Fibroblast of pulmonary artery (primary cell): ENCODE measurements around the gene DHX9.

Experiments
- DNase-seq: peaks from one replicate; pipeline ENCODE4 v3.0.0-alpha.2; 2010; ENCODE audit warnings: low read depth
- H3K4me3 ChIP-seq: replicated peaks from 2 replicates; pipeline ENCODE4 v1.5.1; 2011; ENCODE audit warnings: low read depth, mild to moderate bottlenecking, control low read depth, low read length, moderate library complexity
- CTCF ChIP-seq: IDR thresholded peaks from 2 replicates; pipeline ENCODE4 v1.5.1; 2011; ENCODE audit warnings: mild to moderate bottlenecking, control low read depth, low read length, inconsistent platforms; ENCODE audit errors: missing control alignments

Gene DHX9

GRCh38 chr1:182802006-182802803 lies 36.9 kb upstream of the DHX9 start:
- TF ChIP-seq CTCF: no peak
- H3K4me3 ChIP-seq: no peak overlapping the region
- DNase-seq: no peak

GRCh38 chr1:182803846-182804245 lies 35.3 kb upstream of the DHX9 start:
- no peak for DNase-seq
- no peak for TF ChIP-seq CTCF
- no peak overlapping the region for H3K4me3 ChIP-seq

GRCh38 chr1:182806015-182806678 lies 33.0 kb upstream of the DHX9 start:
- no peak for TF ChIP-seq CTCF
- H3K4me3 ChIP-seq: no peak overlapping the region
- DNase-seq: no peak

- DNase-seq: no peak
- no peak for TF ChIP-seq CTCF
- H3K4me3 ChIP-seq: no peak overlapping the region
These were observed 31.2 kb upstream of the DHX9 start for GRCh38 chr1:182807907-182808306.

GRCh38 chr1:182809414-182809957 lies 29.7 kb upstream of the DHX9 start:
- TF ChIP-seq CTCF: no peak
- DNase-seq: no peak

GRCh38 chr1:182811975-182812722 lies 27.0 kb upstream of the DHX9 start:
- no peak overlapping the region for H3K4me3 ChIP-seq
- no peak for DNase-seq
- TF ChIP-seq CTCF: no peak

More at GRCh38 chr1:182809414-182809957, 29.7 kb upstream of the DHX9 start:
- no peak overlapping the region for H3K4me3 ChIP-seq
